Spleen (tissue), 11 donors: ENCODE measurements around the gene BPIFA3. TPM values are rescaled to one million over a fixed set of nuclear protein-coding genes. Genes with fewer than 3 reads are reported as not detected.

ENCODE experiments used
- DNase-seq: peaks from one replicate; pipeline ENCODE4 v3.0.0-alpha.2; 2020
- H3K27ac ChIP-seq, 8 donors: fragments of 200-600 bp; sonication (generic) in 7 of 8; 1 replicate in 4 of 8; 2 replicates in 4 of 8; pipeline versions ENCODE4 v1.5.0 to v1.8.0; 2016 to 2021; ENCODE audit warnings: inconsistent platforms in 4 of 8, mild to moderate bottlenecking in 4 of 8, moderate library complexity in 1 of 8
- H3K27me3 ChIP-seq, 7 donors: fragments of 200-600 bp; sonication (generic) in 6 of 7; replicated peaks in 1 of 7; 1 replicate in 4 of 7; 2 replicates in 3 of 7; pipeline versions ENCODE4 v1.5.0 to v1.8.0; 2016 to 2021; ENCODE audit warnings: inconsistent platforms in 3 of 7, mild to moderate bottlenecking in 1 of 7
- H3K36me3 ChIP-seq, 6 donors: fragments of 200-600 bp; sonication (generic) in 5 of 6; 1 replicate in 4 of 6; 2 replicates in 2 of 6; pipeline versions ENCODE4 v1.5.0 to v1.8.0; 2016 to 2021; ENCODE audit warnings: inconsistent platforms in 2 of 6
- H3K4me1 ChIP-seq, 6 donors: fragments of 200-600 bp; sonication (generic) in 5 of 6; 1 replicate in 3 of 6; 2 replicates in 3 of 6; pipeline versions ENCODE4 v1.5.0 to v1.8.0; 2016 to 2021; ENCODE audit warnings: inconsistent platforms in 3 of 6
- H3K4me3 ChIP-seq, 8 donors: fragments of 200-600 bp; sonication (generic) in 7 of 8; 1 replicate in 4 of 8; 2 replicates in 4 of 8; pipeline versions ENCODE4 v1.5.0 to v1.8.0; 2016 to 2021; ENCODE audit warnings: inconsistent platforms in 4 of 8, mild to moderate bottlenecking in 4 of 8, moderate library complexity in 2 of 8
- H3K9me3 ChIP-seq, 8 donors: fragments of 200-600 bp; sonication (generic) in 7 of 8; 1 replicate in 4 of 8; 2 replicates in 4 of 8; pipeline versions ENCODE4 v1.5.0 to v1.8.0; 2016 to 2021; ENCODE audit warnings: inconsistent platforms in 4 of 8
- POLR2A ChIP-seq, 3 donors: fragments of 450-650 bp; IDR thresholded peaks; one replicate each; pipeline ENCODE4 v1.5.1; 2017; ENCODE audit warnings: antibody characterized with exemption in 3 of 3, mild to moderate bottlenecking in 1 of 3
- POLR2AphosphoS5 ChIP-seq, 3 donors: sonication (generic); formaldehyde crosslinking; IDR thresholded peaks; one replicate each; pipeline ENCODE4 v1.5.1; 2017; ENCODE audit warnings: antibody characterized with exemption in 3 of 3
- WGBS, 5 donors: extraction: QIAGEN DNeasy Blood & Tissue Kit in 3 of 5; methylation state at CpG; one replicate each; pipeline versions ENCODE4 v1.1.5 to v1.1.7; 2013 to 2018; 5-methylcytosine and 5-hydroxymethylcytosine counted together
- intact Hi-C: fragments of 100-400 bp; cut with DNase I; formaldehyde crosslinking; loops from one replicate; pipeline ENCODE4 v1.15.0; 2023; ENCODE audit warnings: low total_unique reads
- polyA plus RNA-seq, 3 donors: library from polyadenylated mRNA; stranded (reverse); fragments of 200-250 nt; gene quantifications; one replicate each; pipeline ENCODE4 v1.2.1, GENCODE V29; 2013
- total RNA-seq, 7 donors: library from RNA; depleted of rRNA in 3 of 7; stranded (reverse); fragments of >200 nt in 3 of 7; fragmentation: NEBNext Ultra II Directional in 4 of 7; extraction: Animal tissue kit (Norgen Biotek cat#: 25700) in 4 of 7; gene quantifications; one replicate each; pipeline versions ENCODE4 v1.1.0 to v1.2.1, GENCODE V29; 2016 to 2021
- TF ChIP-seq, protein P1 (sequence below), 11 experiments: fragments of 200-600 bp in 7 of 11; fragments of 450-650 bp in 4 of 11; sonication (generic) in 4 of 11; IDR thresholded peaks in 8 of 11; conservative IDR thresholded peaks in 3 of 11; 1 replicate in 7 of 11; 2 replicates in 4 of 11; pipeline versions ENCODE4 v1.4.0 to v1.8.0; 2016 to 2021; ENCODE audit warnings: antibody characterized with exemption in 11 of 11, inconsistent platforms in 4 of 11, mild to moderate bottlenecking in 1 of 11
- donor health status: healthy with polysubstance abuse.
- donor health status: DM: no; HTN: no; CAD: no; lungs with moderate emphysema.
- donor health status: DM: no; HTN: no; CAD: no.
- donor health status: Bipolar disorder and iron deficiency.
- donor health status: healthy.
- donor health status: DM: no; HTN: no; CAD: no.
- donor health status: DM: yes; HTN: yes; CAD: no.

The BPIFA3 gene
- total and polyA plus RNA-seq, 10 donors, result not detected

GRCh38 chr20:33239418-33239817 is 22.3 kb downstream of the BPIFA3 start:
- no peaks in the 10 kb centered on the region for H3K36me3 ChIP-seq
- intact Hi-C loops, result no loop called here
- no peak overlapping the region for H3K27ac ChIP-seq
- peaks cover 0 to 42% (median 0%) of the 10 kb centered on the region in 7 donors for H3K27me3 ChIP-seq
- no peaks in the 10 kb centered on the region for H3K4me1 ChIP-seq
- WGBS, 5 donors, result 20 to 38% (median 24%) methylated on average over 1 of the region's 1 CpG
- TF ChIP-seq, protein P1, sequence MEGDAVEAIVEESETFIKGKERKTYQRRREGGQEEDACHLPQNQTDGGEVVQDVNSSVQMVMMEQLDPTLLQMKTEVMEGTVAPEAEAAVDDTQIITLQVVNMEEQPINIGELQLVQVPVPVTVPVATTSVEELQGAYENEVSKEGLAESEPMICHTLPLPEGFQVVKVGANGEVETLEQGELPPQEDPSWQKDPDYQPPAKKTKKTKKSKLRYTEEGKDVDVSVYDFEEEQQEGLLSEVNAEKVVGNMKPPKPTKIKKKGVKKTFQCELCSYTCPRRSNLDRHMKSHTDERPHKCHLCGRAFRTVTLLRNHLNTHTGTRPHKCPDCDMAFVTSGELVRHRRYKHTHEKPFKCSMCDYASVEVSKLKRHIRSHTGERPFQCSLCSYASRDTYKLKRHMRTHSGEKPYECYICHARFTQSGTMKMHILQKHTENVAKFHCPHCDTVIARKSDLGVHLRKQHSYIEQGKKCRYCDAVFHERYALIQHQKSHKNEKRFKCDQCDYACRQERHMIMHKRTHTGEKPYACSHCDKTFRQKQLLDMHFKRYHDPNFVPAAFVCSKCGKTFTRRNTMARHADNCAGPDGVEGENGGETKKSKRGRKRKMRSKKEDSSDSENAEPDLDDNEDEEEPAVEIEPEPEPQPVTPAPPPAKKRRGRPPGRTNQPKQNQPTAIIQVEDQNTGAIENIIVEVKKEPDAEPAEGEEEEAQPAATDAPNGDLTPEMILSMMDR (IDR thresholded peaks at IDR 0.05 in 8 of 11, conservative IDR thresholded peaks at IDR 0.05 in 3 of 11), result no peak
- TF ChIP-seq POLR2AphosphoS5 (IDR thresholded peaks at IDR 0.05), result no peak
- TF ChIP-seq POLR2A (IDR thresholded peaks at IDR 0.05), result no peak
- no peak for DNase-seq
- no peaks in the 10 kb centered on the region for H3K9me3 ChIP-seq
- no peak overlapping the region for H3K4me3 ChIP-seq

DNA sequence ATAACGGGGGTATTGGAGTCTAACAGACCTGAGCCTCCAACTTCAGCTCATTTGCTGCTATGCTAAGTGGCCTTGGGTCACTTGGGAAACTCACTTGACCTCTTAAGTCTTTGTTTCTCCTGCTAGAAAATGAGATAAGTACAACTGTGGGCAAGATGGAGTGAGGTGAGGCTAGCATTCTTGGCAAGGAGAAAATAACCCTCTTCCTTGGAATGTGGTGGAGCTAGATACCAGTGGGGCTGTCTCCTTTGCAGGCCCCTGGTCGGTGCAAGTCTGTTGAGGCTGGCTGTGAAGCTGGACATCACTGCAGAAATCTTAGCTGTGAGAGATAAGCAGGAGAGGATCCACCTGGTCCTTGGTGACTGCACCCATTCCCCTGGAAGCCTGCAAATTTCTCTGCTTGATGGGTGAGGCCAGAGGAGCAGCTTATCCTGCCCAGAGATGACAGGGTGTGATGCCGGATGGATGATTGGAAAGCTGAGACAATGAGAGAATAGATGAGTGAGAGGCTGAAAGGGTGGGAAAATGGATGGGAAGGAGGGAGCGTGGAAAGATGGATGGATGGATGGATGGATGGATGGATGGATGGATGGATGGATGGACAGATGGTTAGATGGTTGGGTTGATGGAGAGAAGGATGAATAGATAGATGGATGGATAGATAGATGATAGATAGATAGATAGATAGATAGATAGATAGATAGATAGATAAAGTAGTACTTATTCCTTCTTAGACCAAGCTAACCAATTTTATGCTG is 23.0 kb downstream of the BPIFA3 start:
- TF ChIP-seq POLR2A (IDR thresholded peaks at IDR 0.05), result no peak
- no peak for TF ChIP-seq POLR2AphosphoS5 (IDR thresholded peaks at IDR 0.05)
- TF ChIP-seq, protein P1 (IDR thresholded peaks at IDR 0.05 in 8 of 11, conservative IDR thresholded peaks at IDR 0.05 in 3 of 11), result no peak
- Histone ChIP-seq H3K4me1 (no peaks in the 10 kb centered on the region), H3K27me3 (peaks cover 0 to 34% (median 0%) of the 10 kb centered on the region in 7 donors), H3K9me3 (no peaks in the 10 kb centered on the region), H3K27ac (no peak overlapping the region), H3K36me3 (no peaks in the 10 kb centered on the region), H3K4me3 (no peak overlapping the region)
- no peak for DNase-seq
- WGBS, 5 donors, result 68 to 74% (median 74%) methylated on average over 4 of the region's 4 CpGs
- intact Hi-C loops, result no loop called here

GRCh38 chr20:33240923-33241322 is 23.8 kb downstream of the BPIFA3 start:
- H3K36me3 ChIP-seq, result no peaks in the 10 kb centered on the region
- peaks cover 0 to 27% (median 0%) of the 10 kb centered on the region in 7 donors for H3K27me3 ChIP-seq
- intact Hi-C loops, result no loop called here
- no peak overlapping the region for H3K27ac ChIP-seq
- 53 to 80% (median 68%) methylated on average over 5 of the region's 5 CpGs for WGBS, 5 donors
- DNase-seq, result no peak
- no peak overlapping the region for H3K4me3 ChIP-seq
- H3K4me1 ChIP-seq, result no peaks in the 10 kb centered on the region
- no peaks in the 10 kb centered on the region for H3K9me3 ChIP-seq
- no peak for TF ChIP-seq POLR2AphosphoS5 (IDR thresholded peaks at IDR 0.05)
- no peak for TF ChIP-seq POLR2A (IDR thresholded peaks at IDR 0.05)
- TF ChIP-seq, protein P1 (IDR thresholded peaks at IDR 0.05 in 8 of 11, conservative IDR thresholded peaks at IDR 0.05 in 3 of 11), result no peak

DNA sequence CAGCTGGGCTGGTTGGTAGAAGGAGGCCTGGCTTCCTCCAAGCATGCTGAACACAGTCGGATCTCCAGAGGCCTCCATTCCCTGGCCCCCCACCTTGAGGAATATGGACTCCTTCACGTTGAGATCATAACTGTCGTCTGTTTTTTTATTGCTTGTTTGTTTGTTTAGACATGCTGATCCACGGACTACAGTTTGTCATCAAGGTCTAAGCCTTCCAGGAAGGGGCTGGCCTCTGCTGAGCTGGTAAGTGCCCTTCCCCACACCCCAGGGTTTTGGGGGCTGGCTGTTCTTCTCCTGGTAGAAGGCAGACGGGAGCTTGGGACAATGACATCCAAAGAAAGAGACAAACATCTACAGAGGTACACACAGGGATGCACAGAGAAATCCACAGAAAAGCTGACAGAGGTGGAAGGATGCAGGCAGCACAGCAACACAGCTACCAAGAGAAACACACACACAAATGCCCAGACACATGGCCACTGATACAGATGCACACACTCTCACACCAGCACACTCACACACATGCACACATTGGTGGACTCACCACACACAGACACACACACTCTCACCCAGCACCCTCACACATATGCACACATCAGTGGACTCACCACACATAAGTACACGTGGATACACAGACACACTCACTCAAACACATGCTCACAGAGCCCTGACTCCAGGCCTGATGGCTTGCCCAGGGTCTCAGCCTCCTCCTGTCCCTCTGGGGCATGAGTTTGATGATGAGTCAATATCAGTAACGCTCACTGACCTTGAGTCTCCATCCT is 25.4 kb downstream of the BPIFA3 start:
- Histone ChIP-seq H3K4me3 (no peak overlapping the region), H3K9me3 (no peaks in the 10 kb centered on the region), H3K27me3 (peaks cover 0 to 17% (median 0%) of the 10 kb centered on the region in 7 donors), H3K4me1 (no peaks in the 10 kb centered on the region), H3K36me3 (no peaks in the 10 kb centered on the region), H3K27ac (no peak overlapping the region)
- WGBS, 5 donors, result 60 to 75% (median 70%) methylated on average over 7 of the region's 7 CpGs
- intact Hi-C loops, result no loop called here
- no peak for DNase-seq
- TF ChIP-seq, protein P1 (IDR thresholded peaks at IDR 0.05 in 8 of 11, conservative IDR thresholded peaks at IDR 0.05 in 3 of 11), result no peak
- TF ChIP-seq POLR2AphosphoS5 (IDR thresholded peaks at IDR 0.05), result no peak
- no peak for TF ChIP-seq POLR2A (IDR thresholded peaks at IDR 0.05)
